ENCODE results near the gene ZFP82.

The ZFP82 gene

GRCh38 chr19:36418287-36419001, at the start of gene ZFP82:
TSS of gene ZFP82 (minus strand) at chr19:36418644. CDS start at chr19:36409789, 8,855 bp downstream.
- DNase-seq, result peak; percentile 85

DNA sequence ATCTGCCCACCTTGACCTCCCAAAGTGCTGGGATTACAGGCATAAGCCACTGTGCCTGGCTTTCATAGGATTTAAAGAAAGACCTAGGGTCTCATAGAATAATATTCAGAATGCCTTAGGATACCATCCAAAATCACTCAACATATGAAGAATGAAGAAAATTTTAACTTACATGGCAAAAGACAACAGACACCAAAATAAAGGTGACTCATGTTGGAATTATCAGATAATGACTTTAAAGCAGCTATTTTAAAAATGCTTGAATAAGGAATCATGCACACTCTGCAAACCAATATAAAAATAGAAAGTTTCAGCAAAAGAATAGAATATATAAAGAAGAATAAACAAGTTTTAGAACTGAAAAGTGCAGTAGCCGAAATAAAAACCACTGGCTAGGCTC, 41.6 kb upstream of the ZFP82 start:
- DNase-seq, result no peak

DNA sequence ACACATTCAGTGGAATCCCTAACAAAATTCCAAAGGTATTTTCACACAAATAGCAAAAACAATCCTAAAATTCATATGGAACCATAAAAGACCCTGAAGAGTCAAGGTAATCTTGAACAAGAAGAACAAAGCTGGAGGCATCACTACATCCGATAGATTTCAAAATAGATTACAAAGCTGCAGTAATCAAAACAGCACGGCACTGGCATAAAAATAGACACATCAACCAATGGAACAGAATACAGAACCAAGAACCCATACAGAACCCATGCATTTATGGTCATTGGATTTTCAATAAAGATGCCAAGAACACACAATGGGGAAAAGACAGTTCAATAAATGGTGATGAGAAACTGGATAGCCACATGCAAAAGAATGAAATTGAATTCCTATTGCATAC, 38.4 kb upstream of the ZFP82 start:
- DNase-seq, result no peak

- no peak for DNase-seq
Measured at GRCh38 chr19:36449059-36449670, 30.7 kb upstream of the ZFP82 start.

DNA sequence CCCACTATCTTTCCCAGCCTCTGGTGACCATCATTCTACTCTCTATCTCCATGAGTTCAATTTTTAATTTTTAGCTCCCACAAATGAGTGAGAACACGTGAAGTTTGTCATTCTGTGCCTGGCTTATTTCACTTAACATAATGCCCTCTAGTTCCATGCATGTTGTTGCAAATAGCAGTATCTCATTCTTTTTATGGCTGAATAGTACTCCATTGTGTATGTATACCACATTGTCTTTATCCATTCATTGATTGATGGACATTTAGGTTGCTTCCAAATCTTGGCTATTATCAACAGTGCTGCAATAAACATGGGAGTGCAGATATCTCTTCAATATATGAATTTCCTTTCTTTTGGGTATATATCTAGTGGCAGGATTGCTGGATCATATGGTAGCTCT, 22.9 kb upstream of the ZFP82 start:
- DNase-seq, result no peak

GRCh38 chr19:36436531-36436930, 18.1 kb upstream of the ZFP82 start:
- DNase-seq, result no peak

- no peak for DNase-seq
Measured at GRCh38 chr19:36423925-36424324, 5.5 kb upstream of the ZFP82 start.

GRCh38 chr19:36421749-36422481, 3.5 kb upstream of the ZFP82 start:
- no peak for DNase-seq

DNA sequence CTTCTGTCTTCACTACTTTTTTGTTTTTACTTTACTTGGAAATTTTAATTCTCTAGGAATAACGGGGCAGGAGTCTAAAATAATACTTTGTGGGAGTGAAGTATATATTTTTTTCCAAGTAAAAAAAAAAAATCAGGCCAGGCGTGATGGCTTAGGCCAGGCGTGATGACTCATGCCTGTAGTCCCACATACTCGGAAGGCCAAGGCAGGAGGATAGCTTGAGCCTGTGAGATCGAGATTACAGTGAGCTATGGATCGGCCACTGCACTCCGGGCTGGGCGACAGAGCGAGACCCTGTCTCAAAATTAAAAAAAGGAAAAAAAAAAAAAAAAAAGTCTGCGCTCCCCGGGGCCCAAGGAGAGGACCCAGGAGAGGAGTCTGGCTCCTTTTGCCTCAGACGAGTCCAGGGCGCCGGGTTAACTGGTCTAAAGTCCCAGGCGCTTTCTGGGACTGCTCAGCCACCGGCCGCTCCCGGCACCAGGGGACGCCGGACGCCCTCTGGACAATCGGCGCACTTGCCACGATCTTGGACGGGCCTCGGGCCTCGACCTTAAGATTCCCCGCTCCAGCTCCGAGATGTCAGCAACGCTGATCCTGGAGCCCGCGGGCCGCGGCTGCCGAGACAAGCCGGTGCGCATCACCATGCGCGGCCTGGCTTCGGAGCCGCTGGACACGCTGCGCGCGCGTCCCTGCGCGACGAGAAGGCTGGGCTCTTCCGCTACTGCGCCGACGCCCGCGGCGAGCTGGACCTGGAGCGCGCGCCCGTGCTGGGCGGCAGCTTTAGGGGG, 2.7 kb upstream of the ZFP82 start:
- peak; percentile 23 for DNase-seq

DNA sequence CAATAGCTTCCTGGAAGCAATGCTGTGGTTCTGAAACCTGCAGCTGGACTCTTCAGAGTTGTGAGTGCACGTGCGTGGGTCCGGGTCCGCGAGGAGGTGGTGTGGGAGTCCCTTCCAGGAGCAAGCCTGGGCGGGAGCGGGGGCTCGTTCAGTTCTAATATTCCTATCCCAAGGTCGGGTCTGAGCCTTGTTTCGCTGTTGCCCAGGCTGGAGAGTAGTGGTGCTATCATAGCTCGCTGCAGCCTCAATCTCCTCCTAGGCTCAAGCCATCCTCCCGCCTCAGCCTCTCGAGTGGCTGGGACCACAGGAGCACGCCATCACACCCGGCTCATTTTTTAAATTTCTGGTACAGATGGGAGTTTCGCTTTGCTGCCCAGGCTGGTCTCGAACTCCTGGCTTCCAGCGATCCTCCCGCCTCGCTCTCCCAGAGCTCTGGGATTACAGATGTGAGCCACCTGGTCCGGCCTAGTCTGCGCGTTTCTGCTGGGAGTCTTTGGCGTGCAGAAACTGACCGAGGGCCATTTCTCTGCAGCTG, 625 bp downstream of the ZFP82 start:
- no peak for DNase-seq

GRCh38 chr19:36409841-36410240, 8.6 kb downstream of the ZFP82 start:
- DNase-seq, result no peak

DNA sequence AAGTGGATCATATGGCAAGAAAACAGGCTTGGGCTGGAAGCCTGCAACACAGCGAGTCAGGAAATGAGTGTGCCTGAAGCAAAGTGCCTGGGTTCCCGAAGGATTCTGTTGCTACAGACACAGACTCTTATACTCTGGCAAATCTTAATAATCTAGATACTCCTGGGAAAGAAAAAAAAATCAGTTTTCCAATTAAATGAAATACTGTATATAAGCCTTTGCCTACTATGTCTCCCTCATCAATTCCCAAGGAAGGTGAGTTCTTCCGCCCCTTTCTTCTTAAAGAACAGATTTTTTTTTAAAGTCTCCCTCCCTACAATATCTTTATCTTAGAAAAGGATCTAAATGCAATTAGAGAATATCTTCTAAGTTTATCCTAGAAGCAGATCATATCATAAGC, 10.3 kb downstream of the ZFP82 start:
- no peak for DNase-seq

GRCh38 chr19:36404498-36404897, 13.9 kb downstream of the ZFP82 start:
- DNase-seq, result no peak

DNA sequence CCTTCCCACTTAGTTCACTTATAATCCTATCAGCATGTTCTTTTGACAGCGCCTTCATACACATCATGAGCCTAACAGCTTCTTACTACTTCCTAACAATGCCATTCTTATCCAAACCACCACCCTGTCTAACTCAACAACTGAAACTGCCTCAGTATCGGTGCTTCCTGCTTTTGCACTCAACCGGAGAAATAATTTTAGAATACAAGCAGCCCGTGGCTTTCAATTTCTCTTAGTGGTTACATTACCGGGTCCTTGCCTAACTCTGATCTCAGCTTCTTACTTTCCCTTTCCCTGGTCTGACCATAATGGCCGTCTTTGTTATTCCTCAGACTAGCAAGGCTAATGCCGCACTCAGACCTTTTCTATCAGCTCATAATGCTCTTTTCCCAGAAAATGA, 17.0 kb downstream of the ZFP82 start:
- DNase-seq, result no peak

DNA sequence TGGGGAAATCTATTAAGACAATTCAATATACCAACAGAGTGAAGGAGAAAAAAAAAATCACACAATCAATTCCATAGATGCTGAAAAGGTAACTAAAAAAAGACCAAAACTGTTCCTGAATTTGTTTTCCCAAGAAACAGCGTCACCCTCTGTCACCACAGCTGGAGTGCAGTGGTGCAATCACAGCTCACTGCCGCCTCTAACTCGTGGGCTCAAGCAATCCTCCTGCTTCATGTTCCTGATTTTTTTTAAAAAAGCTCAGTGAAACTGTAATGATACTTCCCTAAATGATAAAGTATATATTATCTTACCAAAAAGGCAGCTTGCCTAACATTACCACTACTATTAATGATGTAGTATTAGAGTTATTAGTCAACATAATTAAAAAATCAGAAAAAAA, 19.9 kb downstream of the ZFP82 start:
- DNase-seq, result no peak

GRCh38 chr19:36392916-36393673, 25.3 kb downstream of the ZFP82 start:
- DNase-seq, result no peak

DNA sequence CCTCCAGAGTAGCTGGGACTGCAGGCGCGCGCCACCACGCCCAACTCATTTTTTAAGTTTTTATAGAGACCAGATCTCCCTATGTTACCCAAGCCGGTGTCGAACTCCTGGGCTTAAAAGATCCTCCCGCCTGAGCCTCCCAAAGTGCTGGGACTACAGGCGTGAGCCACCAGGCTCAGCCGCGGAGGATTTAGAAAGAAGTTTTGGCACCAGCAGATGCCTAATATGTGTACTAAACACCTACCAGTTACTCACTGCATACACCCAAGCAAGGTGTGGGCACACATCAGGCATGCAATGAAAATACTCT, 39.0 kb downstream of the ZFP82 start:
- no peak for DNase-seq

- DNase-seq, result peak; percentile 95
Measured at GRCh38 chr19:36378625-36379509, 39.6 kb downstream of the ZFP82 start, which contains the start of gene ZFP14. TSS of gene ZFP14 (minus strand) at chr19:36379201. CDS start at chr19:36367892, 11,309 bp downstream.

GRCh38 chr19:36377541-36378178, 40.8 kb downstream of the ZFP82 start:
- DNase-seq, result no peak

DNA sequence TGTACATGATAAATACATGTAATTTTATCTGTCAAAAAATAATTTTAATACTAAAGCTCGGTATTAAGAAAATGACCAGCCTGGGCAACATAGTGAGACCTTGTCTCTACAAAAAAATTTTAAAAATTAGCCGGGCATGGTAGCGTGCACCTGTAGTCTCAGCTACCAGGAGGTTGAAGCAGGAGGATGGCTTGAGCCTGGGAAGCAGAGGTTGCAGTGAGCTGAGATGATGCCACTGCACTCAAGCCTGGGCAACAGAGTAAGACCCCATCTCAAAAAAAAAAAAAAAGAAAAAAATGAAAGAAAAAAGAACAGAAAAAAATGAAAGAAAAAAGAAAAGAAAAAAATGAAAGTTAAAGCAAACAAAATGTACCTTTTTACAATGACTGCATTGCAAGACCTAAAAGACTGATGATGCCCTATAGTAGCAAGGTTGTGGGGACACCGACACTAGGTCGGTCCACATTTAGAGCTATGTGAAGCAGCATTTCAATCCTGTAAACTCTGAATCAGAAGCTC, 44.7 kb downstream of the ZFP82 start:
- no peak for DNase-seq

All from stimulated activated CD8-positive, alpha-beta memory T cell treated with anti-CD3 and anti-CD28 coated beads, Interleukin-4, amount 100 ng/mL, for 48 hours (primary cell).